Heart right ventricle (tissue), 16 donors: ENCODE data around the gene ZSCAN29. TPM values are rescaled to one million over a fixed set of nuclear protein-coding genes. Genes with fewer than 3 reads are reported as not detected.

Experiments used
- ATAC-seq, 8 donors: fragments of 200-7000 bp; cut with Tn5 transposase; one replicate each; pipeline ENCODE4 v1.9.1; 2020; ENCODE audit warnings: mild to moderate bottlenecking in 8 of 8, moderate library complexity in 8 of 8, moderate number of reproducible peaks in 1 of 8
- DNase-seq, 2 donors: peaks; one replicate each; pipeline ENCODE4 v3.0.0-alpha.2; 2020
- H3K27ac ChIP-seq, 10 donors: fragments of 200-600 bp; sonication (generic) in 2 of 10; one replicate each; pipeline versions ENCODE4 v1.5.0 to v1.8.0; 2020 to 2022; ENCODE audit warnings: mild to moderate bottlenecking in 3 of 10
- H3K27me3 ChIP-seq, 7 donors: fragments of 200-600 bp; one replicate each; pipeline ENCODE4 v1.8.0; 2021 to 2022; ENCODE audit warnings: mild to moderate bottlenecking in 2 of 7
- H3K36me3 ChIP-seq, 9 donors: fragments of 200-600 bp; sonication (generic) in 1 of 9; one replicate each; pipeline versions ENCODE4 v1.5.0 to v1.8.0; 2020 to 2022; ENCODE audit warnings: mild to moderate bottlenecking in 2 of 9
- H3K4me1 ChIP-seq, 9 donors: fragments of 200-600 bp; sonication (generic) in 1 of 9; one replicate each; pipeline versions ENCODE4 v1.5.0 to v1.8.0; 2020 to 2022; ENCODE audit warnings: mild to moderate bottlenecking in 4 of 9
- H3K4me3 ChIP-seq, 10 donors: fragments of 200-600 bp; sonication (generic) in 2 of 10; one replicate each; pipeline versions ENCODE4 v1.5.0 to v1.8.0; 2020 to 2022; ENCODE audit warnings: mild to moderate bottlenecking in 7 of 10, moderate library complexity in 2 of 10
- H3K9me3 ChIP-seq, 11 donors: fragments of 200-600 bp in 10 of 11; sonication (generic) in 2 of 11; one replicate each; pipeline versions ENCODE4 v1.5.0 to v1.8.0; 2013 to 2022; ENCODE audit warnings: mild to moderate bottlenecking in 2 of 11, control low read depth in 1 of 11, moderate library complexity in 1 of 11
- WGBS, 2 donors: extraction: QIAGEN DNeasy Blood & Tissue Kit; methylation state at CpG; one replicate each; pipeline ENCODE4 v1.1.7; 2013; ENCODE audit warnings: inconsistent platforms in 1 of 2; 5-methylcytosine and 5-hydroxymethylcytosine counted together
- intact Hi-C, 10 donors: fragments of 100-400 bp; cut with DNase I; formaldehyde crosslinking; loops; one replicate each; pipeline versions ENCODE4 v1.11.1 to v1.14.2; 2022
- polyA plus RNA-seq, 2 donors: library from polyadenylated mRNA; stranded (reverse); fragments of 200-250 nt; gene quantifications; one replicate each; pipeline ENCODE4 v1.2.3, GENCODE V29; 2013
- total RNA-seq, 10 donors: library from RNA; stranded (reverse); fragmentation: NEBNext Ultra II Directional in 3 of 10; extraction: Animal tissue kit (Norgen Biotek cat#: 25700) in 3 of 10; gene quantifications; one replicate each; pipeline versions ENCODE4 v1.2.1 to v1.2.4, GENCODE V29; 2021 to 2023
- TF ChIP-seq, protein P1 (sequence below), 9 donors: fragments of 200-600 bp; sonication (generic) in 2 of 9; IDR thresholded peaks; one replicate each; pipeline versions ENCODE4 v1.5.0 to v1.8.0; 2021 to 2022; ENCODE audit warnings: antibody characterized with exemption in 9 of 9, mild to moderate bottlenecking in 5 of 9, moderate library complexity in 1 of 9
- donor health status: Arrhythmogenic right ventricular cardiomyopathy.
- donor health status: ischemic (EF 13 %, LVEDD 7.1; RV severe dilation, severe dysfunction).
- donor health status: healthy with polysubstance abuse.
- donor health status: DM: no; HTN: yes; CAD: no.
- donor health status: DM: no; HTN: no; CAD: no.
- donor health status: ischemic (EF 25% LVEDD 6.9; RV normal size, moderate dysfunction).
- donor health status: ischemic (EF 25% LVEDD 5.7; RV mildly dilated, moderate dysfunction).
- donor health status: healthy.
- donor health status: DM: yes; HTN: yes; CAD: no.
- donor health status: Ischemic cardiomyopathy.
- donor health status: ischemic (EF 35%, LVEDD 5.7; RV mildly dilated, moderate dysfunction).
- donor health status: nonischemic (EF 11% LVEDD 7.7; RV severe dilation, severe dysfunction).
- donor health status: DM: yes; HTN: yes; CAD: no.
- donor health status: PGD.
- donor health status: ischemic (EF 29% LVEDD 5.4; RV normal size, mild dysfunction).
- donor health status: nonischemic (EF 23%, LVEDD 6.1; RV moderate dilation, normal function).

Gene ZSCAN29
- total and polyA plus RNA-seq, 12 donors = 3.5 to 15.7 (median 11.6) TPM

DNA sequence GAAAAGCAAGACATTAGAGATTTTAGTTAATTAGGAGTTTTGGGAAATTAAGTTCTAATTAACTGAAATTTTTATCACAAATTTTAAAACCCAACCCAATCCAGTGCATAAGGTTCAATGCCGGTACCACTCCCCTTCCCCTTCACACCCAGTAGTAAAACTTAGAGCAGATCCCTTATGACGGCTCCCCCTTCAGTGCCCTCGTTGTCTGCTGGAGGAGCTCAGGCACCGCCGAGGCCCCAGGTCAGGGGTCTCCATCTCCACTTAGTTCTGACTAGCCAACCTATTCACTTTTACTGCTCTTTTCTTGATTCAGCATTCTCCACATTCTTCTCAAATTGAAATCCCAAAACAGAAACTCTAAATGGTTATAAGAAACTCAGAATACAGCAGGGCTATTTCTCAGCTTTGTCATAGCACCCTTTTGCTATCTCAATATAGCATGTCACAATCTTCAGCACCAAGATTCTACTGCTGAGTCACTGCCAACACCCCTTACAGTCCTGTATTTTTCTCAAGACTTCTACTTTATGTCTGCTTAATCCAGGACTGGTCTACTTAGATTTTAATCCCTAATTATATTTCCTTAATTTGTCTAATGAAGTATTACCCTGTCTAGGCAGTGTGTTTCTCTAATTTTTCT lies 39.9 kb upstream of the ZSCAN29 start:
- no peak for ATAC-seq

DNA sequence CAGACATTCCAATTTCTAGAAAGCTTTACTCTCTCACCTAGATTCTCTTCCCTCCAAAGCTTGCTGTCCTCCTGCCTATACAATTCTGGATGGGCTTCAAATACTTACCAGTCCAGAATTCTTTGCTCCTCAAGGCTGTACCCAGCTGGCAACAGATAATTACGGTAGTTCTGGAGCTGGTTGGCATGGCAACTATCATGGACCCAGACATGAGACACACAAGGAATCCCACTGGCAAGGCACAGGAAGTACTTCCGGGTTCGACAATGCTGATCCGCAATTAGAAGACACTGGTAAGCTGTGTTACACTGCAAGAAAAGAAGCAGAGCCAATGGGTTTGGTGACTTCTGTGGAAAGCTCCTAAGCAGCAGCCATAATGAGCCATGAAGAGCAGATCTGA lies 37.9 kb upstream of the ZSCAN29 start:
- Histone ChIP-seq H3K9me3 (no peaks in the 10 kb centered on the region), H3K36me3 (peaks cover 0 to 100% (median 70%) of the 10 kb centered on the region in 9 donors), H3K27me3 (no peaks in the 10 kb centered on the region), H3K4me1 (peaks cover 0 to 9% (median 0%) of the 10 kb centered on the region in 9 donors), H3K4me3 (no peak overlapping the region), H3K27ac (no peak overlapping the region)
- 27 to 47% methylated on average over 4 of the region's 4 CpGs for WGBS, 2 donors
- ATAC-seq = no peak
- DNase-seq = no peak
- intact Hi-C loops = no loop called here
- TF ChIP-seq, protein P1, sequence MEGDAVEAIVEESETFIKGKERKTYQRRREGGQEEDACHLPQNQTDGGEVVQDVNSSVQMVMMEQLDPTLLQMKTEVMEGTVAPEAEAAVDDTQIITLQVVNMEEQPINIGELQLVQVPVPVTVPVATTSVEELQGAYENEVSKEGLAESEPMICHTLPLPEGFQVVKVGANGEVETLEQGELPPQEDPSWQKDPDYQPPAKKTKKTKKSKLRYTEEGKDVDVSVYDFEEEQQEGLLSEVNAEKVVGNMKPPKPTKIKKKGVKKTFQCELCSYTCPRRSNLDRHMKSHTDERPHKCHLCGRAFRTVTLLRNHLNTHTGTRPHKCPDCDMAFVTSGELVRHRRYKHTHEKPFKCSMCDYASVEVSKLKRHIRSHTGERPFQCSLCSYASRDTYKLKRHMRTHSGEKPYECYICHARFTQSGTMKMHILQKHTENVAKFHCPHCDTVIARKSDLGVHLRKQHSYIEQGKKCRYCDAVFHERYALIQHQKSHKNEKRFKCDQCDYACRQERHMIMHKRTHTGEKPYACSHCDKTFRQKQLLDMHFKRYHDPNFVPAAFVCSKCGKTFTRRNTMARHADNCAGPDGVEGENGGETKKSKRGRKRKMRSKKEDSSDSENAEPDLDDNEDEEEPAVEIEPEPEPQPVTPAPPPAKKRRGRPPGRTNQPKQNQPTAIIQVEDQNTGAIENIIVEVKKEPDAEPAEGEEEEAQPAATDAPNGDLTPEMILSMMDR (IDR thresholded peaks at IDR 0.05) = no peak

More for the DNA sequence above, 39.9 kb upstream of the ZSCAN29 start:
- WGBS, 2 donors = 92 to 93% methylated on average over 5 of the region's 5 CpGs
- TF ChIP-seq, protein P1 (IDR thresholded peaks at IDR 0.05) = no peak
- H3K36me3 ChIP-seq = peaks cover 0 to 100% (median 52%) of the 10 kb centered on the region in 9 donors
- no peak overlapping the region for H3K27ac ChIP-seq
- H3K4me3 ChIP-seq = no peak overlapping the region
- H3K27me3 ChIP-seq = no peaks in the 10 kb centered on the region
- no peaks in the 10 kb centered on the region for H3K9me3 ChIP-seq
- no peak for DNase-seq
- intact Hi-C loops = loop anchor here in 1 of 10 donors (2.0 kb wide), 1 partner anchor 24 kb away; no protein-coding TSS in a partner anchor
- peaks cover 0 to 9% (median 0%) of the 10 kb centered on the region in 9 donors for H3K4me1 ChIP-seq

DNA sequence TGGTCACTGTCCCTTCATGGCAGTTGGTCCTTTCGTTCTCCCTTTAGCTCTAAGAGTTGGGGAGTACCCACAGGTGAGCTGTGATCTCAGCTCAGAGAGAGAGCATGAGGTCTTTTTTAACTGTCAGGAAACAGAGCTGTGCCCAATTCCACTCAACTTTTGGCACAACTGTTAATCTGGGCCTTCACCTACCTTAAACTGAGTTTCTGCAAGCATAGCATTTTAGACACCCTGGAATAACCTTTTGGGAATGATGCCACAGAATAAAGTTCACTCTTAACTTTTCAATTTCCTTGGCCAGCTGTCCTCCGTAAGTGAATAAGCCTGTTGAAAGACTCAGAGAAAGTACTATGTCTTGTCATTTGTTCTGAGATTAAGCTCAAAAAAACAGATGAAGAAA lies 36.0 kb upstream of the ZSCAN29 start:
- intact Hi-C loops = no loop called here
- 70 to 72% methylated on average over 2 of the region's 2 CpGs for WGBS, 2 donors
- Histone ChIP-seq H3K27ac (no peak overlapping the region), H3K36me3 (peaks cover 0 to 100% (median 74%) of the 10 kb centered on the region in 9 donors), H3K27me3 (no peaks in the 10 kb centered on the region), H3K9me3 (no peaks in the 10 kb centered on the region), H3K4me3 (no peak overlapping the region), H3K4me1 (peaks cover 0 to 9% (median 0%) of the 10 kb centered on the region in 9 donors)
- no peak for DNase-seq
- no peak for ATAC-seq
- TF ChIP-seq, protein P1 (IDR thresholded peaks at IDR 0.05) = no peak

DNA sequence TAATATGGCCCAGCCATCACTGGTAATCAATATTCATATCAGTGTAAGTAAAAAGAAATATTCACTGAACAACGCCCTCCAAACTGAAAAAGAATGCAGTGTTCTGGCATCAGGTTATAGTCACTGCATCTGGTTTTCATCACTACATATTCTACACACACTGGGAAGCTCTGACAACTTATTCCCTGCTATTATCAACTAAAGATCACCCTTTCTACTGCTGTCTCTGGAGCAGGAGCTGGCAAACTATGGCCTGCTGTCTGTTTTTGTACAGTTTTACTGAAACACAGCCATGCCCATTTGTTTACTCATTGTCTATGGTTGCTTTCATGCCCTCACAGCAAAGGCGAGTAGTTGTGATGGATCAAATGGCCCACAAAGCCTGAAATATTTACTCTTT lies 35.3 kb upstream of the ZSCAN29 start:
- no peak for DNase-seq
- H3K27ac ChIP-seq = no peak overlapping the region
- intact Hi-C loops = no loop called here
- peaks cover 0 to 9% (median 0%) of the 10 kb centered on the region in 9 donors for H3K4me1 ChIP-seq
- WGBS, 2 donors = 59 to 65% methylated on average over 2 of the region's 2 CpGs
- TF ChIP-seq, protein P1 (IDR thresholded peaks at IDR 0.05) = no peak
- H3K27me3 ChIP-seq = no peaks in the 10 kb centered on the region
- no peaks in the 10 kb centered on the region for H3K9me3 ChIP-seq
- peaks cover 0 to 100% (median 72%) of the 10 kb centered on the region in 9 donors for H3K36me3 ChIP-seq
- ATAC-seq = peak in 2 of 8 donors; percentile 38 to 63
- H3K4me3 ChIP-seq = no peak overlapping the region
